AG04450 (cell line): Measurements from ENCODE around the gene SLC39A2. TPM values are rescaled to one million over a fixed set of nuclear protein-coding genes. Genes with fewer than 3 reads are reported as not detected.

Experiments
- CTCF ChIA-PET: fragments of 300-600, 350-600 bp; formaldehyde crosslinking; extraction: SDS; loops from one replicate; lab custom pipeline; 2022; ENCODE audit warnings: antibody characterized with exemption, inconsistent platforms; lab: Charles Lee
- POLR2A ChIA-PET: fragments of 350-600 bp; formaldehyde crosslinking; extraction: SDS; loops from one replicate; lab custom pipeline; 2021; ENCODE audit warnings: antibody characterized with exemption, inconsistent platforms; lab: Yijun Ruan, JAX
- DNase-seq: peaks from one replicate; pipeline ENCODE4 v3.0.0-alpha.2; 2011; ENCODE audit warnings: low read depth, low spot score
- H3K27ac ChIP-seq: one replicate; pipeline ENCODE4 v1.5.1; 2012; ENCODE audit warnings: low read depth, low read length, control low read depth
- H3K27me3 ChIP-seq: one replicate; pipeline ENCODE4 v1.6.0; 2012; ENCODE audit warnings: low read length; ENCODE audit not compliant: control insufficient read depth, insufficient read depth
- H3K4me3 ChIP-seq: 2 replicates; pipeline ENCODE4 v1.5.1; 2011; ENCODE audit warnings: mild to moderate bottlenecking, low read depth, low read length, control low read depth
- H3K9me3 ChIP-seq: 2 replicates; pipeline ENCODE4 v1.5.1; 2012; ENCODE audit warnings: low read length; ENCODE audit not compliant: control insufficient read depth, insufficient read depth
- polyA plus RNA-seq: library from polyadenylated mRNA; depleted of rRNA; stranded (reverse); fragments of >200 nt; gene quantifications from 2 replicates; pipeline ENCODE4 v1.2.3, GENCODE V29; 2011
- TF ChIP-seq, protein P1 (sequence below): IDR thresholded peaks from 2 replicates; pipeline ENCODE4 v1.5.1; 2011; ENCODE audit warnings: low read depth, low read length, control low read depth, inconsistent platforms

Gene SLC39A2
- polyA plus RNA-seq, 1 experiment, result 0.06 TPM

DNA sequence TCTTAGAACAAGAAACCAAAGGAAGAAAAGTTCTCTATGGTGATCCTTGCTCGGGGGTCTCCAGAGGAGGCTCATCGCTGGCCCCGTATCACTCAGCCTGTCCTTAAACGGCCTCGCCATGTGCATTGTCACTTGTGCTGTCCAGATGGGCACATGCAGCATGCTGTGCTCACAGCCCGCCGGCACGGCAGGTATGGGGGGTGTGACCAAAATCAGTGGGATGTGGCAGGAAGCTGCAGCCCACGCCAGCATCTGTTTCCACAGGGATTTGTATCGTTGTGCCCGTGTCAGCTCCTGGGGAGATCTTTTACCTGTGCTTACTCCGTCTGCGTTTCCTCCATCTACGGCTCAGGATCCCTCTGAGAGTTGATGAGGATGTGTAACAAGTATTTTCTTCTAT, 2.6 kb upstream of the SLC39A2 start:
- DNase-seq, result no peak
- TF ChIP-seq, protein P1, sequence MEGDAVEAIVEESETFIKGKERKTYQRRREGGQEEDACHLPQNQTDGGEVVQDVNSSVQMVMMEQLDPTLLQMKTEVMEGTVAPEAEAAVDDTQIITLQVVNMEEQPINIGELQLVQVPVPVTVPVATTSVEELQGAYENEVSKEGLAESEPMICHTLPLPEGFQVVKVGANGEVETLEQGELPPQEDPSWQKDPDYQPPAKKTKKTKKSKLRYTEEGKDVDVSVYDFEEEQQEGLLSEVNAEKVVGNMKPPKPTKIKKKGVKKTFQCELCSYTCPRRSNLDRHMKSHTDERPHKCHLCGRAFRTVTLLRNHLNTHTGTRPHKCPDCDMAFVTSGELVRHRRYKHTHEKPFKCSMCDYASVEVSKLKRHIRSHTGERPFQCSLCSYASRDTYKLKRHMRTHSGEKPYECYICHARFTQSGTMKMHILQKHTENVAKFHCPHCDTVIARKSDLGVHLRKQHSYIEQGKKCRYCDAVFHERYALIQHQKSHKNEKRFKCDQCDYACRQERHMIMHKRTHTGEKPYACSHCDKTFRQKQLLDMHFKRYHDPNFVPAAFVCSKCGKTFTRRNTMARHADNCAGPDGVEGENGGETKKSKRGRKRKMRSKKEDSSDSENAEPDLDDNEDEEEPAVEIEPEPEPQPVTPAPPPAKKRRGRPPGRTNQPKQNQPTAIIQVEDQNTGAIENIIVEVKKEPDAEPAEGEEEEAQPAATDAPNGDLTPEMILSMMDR, result no peak
- H3K9me3 ChIP-seq, result no peaks in the 10 kb centered on the region
- CTCF ChIA-PET, result interaction anchor here (1.0 to 7.7 kb wide), 5 partner anchors 9 to 107 kb away, joined by 3 to 55 read pairs (median 19); no protein-coding TSS in a partner anchor
- H3K4me3 ChIP-seq, result no peak overlapping the region
- POLR2A ChIA-PET, result no interaction called here
- H3K27ac ChIP-seq, result no peak overlapping the region
- no peaks in the 10 kb centered on the region for H3K27me3 ChIP-seq

- ChIA-PET POLR2A (interaction anchor here (0.5 kb wide), 1 partner anchor 22 kb away, joined by 3 read pairs; no protein-coding TSS in a partner anchor), CTCF (interaction anchor here (0.6 to 7.7 kb wide), 8 partner anchors 8 to 140 kb away, joined by 3 to 55 read pairs (median 6); no protein-coding TSS in a partner anchor)
- no peaks in the 10 kb centered on the region for H3K9me3 ChIP-seq
- DNase-seq, result no peak
- H3K27me3 ChIP-seq, result no peaks in the 10 kb centered on the region
- TF ChIP-seq, protein P1, result no peak
- H3K4me3 ChIP-seq, result no peak overlapping the region
- H3K27ac ChIP-seq, result no peak overlapping the region
These were observed 2.0 kb upstream of the SLC39A2 start for GRCh38 chr14:20997115-20997514.

GRCh38 chr14:20997564-20997963, 1.5 kb upstream of the SLC39A2 start:
- POLR2A ChIA-PET, result interaction anchor here (0.5 kb wide), 1 partner anchor 22 kb away, joined by 3 read pairs; no protein-coding TSS in a partner anchor
- CTCF ChIA-PET, result interaction anchor here (0.6 to 7.7 kb wide), 8 partner anchors 8 to 140 kb away, joined by 3 to 55 read pairs (median 6); no protein-coding TSS in a partner anchor
- H3K4me3 ChIP-seq, result no peak overlapping the region
- DNase-seq, result no peak
- no peak overlapping the region for H3K27ac ChIP-seq
- TF ChIP-seq, protein P1, result no peak
- no peaks in the 10 kb centered on the region for H3K9me3 ChIP-seq
- no peaks in the 10 kb centered on the region for H3K27me3 ChIP-seq

- no peak for DNase-seq
- no peak overlapping the region for H3K4me3 ChIP-seq
- H3K27ac ChIP-seq, result no peak overlapping the region
- H3K9me3 ChIP-seq, result no peaks in the 10 kb centered on the region
- CTCF ChIA-PET, result interaction anchor here (1.3 to 7.7 kb wide), 5 partner anchors 10 to 106 kb away, joined by 3 to 55 read pairs (median 19); no protein-coding TSS in a partner anchor
- TF ChIP-seq, protein P1, result no peak
- POLR2A ChIA-PET, result no interaction called here
- no peaks in the 10 kb centered on the region for H3K27me3 ChIP-seq
These were observed 954 bp upstream of the SLC39A2 start for GRCh38 chr14:20998139-20998538.

DNA sequence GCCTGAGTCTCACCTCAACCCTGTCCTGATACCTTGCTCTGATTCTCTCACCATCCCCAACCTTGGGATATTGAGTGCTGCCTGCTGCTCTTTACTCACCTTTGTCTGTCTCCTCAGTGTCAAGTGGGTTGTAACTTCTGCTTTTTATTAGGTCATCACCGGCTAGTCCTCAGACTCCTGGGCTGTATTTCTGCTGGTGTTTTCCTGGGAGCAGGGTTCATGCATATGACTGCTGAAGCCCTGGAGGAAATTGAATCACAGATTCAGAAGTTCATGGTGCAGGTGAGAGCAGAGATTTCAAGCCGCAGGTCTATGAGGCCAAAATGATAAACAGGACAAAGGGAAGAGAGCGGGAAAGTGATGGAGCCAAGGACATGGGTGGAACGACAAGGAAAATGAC, 498 bp downstream of the SLC39A2 start:
- POLR2A ChIA-PET, result no interaction called here
- H3K9me3 ChIP-seq, result no peaks in the 10 kb centered on the region
- no peak for DNase-seq
- H3K4me3 ChIP-seq, result no peak overlapping the region
- CTCF ChIA-PET, result interaction anchor here (1.7 to 7.7 kb wide), 4 partner anchors 15 to 104 kb away, joined by 5 to 55 read pairs (median 32); no protein-coding TSS in a partner anchor
- H3K27ac ChIP-seq, result no peak overlapping the region
- H3K27me3 ChIP-seq, result no peaks in the 10 kb centered on the region
- TF ChIP-seq, protein P1, result no peak
